HepG2 (cell line): ENCODE data around the gene RBBP6. TPM values are rescaled to one million over a fixed set of nuclear protein-coding genes. Genes with fewer than 3 reads are reported as not detected.

Experiments used
- ATAC-seq: fragments of 200-7000 bp; cut with Tn5 transposase; 3 replicates; pipeline ENCODE4 v1.9.1; 2020; ENCODE audit warnings: mild to moderate bottlenecking, moderate library complexity
- BruUV-seq: library from RNA; stranded (reverse); fragments of 400-500 nt; replicated peaks from 2 replicates; lab custom pipeline; 2021; lab: Mats Ljungman, UMichigan
- CTCF ChIA-PET: fragments of 300-600 bp; formaldehyde crosslinking; extraction: SDS; loops from one replicate; lab custom pipeline; 2021; ENCODE audit warnings: low total read pairs, inconsistent platforms, low intra/inter-chr PET ratio; lab: Yijun Ruan, JAX
- POLR2A ChIA-PET: fragments of 350-600 bp; sonication (Branson Sonifier 250); formaldehyde crosslinking; loops from one replicate; lab custom pipeline; 2020; ENCODE audit warnings: antibody characterized with exemption, inconsistent platforms; lab: Yijun Ruan, JAX
- DNase-seq: peaks from one replicate; pipeline ENCODE4 v3.0.0-alpha.2; 2015; ENCODE audit warnings: low spot score
- FAIRE-seq: peaks from 3 replicates; lab custom pipeline; 2011; peaks lifted over from hg19 to GRCh38; lab: Jason Lieb, UNC
- H2AFZ ChIP-seq: one replicate; pipeline ENCODE4 v1.6.1; 2011; ENCODE audit warnings: low read length, inconsistent platforms
- H3K27ac ChIP-seq: fragments of 300-600 bp; 3 replicates; pipeline ENCODE4 v1.8.0; 2011; ENCODE audit warnings: mixed run types, mild to moderate bottlenecking, mixed read lengths, low read length, inconsistent platforms; ENCODE audit not compliant: insufficient read depth; ENCODE audit errors: extremely low read length
- H3K27me3 ChIP-seq, 2 experiments: fragments of 200-600 bp in 1 of 2; 2 replicates in 1 of 2; 3 replicates in 1 of 2; pipeline versions ENCODE4 v1.6.0 to v1.8.0; 2011; ENCODE audit warnings: low read length in 2 of 2, mild to moderate bottlenecking in 2 of 2, moderate library complexity in 2 of 2, inconsistent platforms in 1 of 2; ENCODE audit not compliant: insufficient read depth in 2 of 2, control insufficient read depth in 1 of 2
- H3K36me3 ChIP-seq, 2 experiments: fragments of 200-600 bp in 1 of 2; replicated peaks in 1 of 2; 2 replicates in 1 of 2; 3 replicates in 1 of 2; pipeline versions ENCODE4 v1.5.1 to v1.8.0; 2011; ENCODE audit warnings: low read length in 2 of 2, inconsistent platforms in 1 of 2; ENCODE audit not compliant: insufficient read depth in 2 of 2, control insufficient read depth in 1 of 2
- H3K4me1 ChIP-seq: 2 replicates; pipeline ENCODE4 v1.5.1; 2012; ENCODE audit warnings: low read length, inconsistent platforms; ENCODE audit not compliant: insufficient read depth
- H3K4me2 ChIP-seq: 2 replicates; pipeline ENCODE4 v1.6.0; 2011; ENCODE audit warnings: low read depth, low read length, inconsistent platforms
- H3K4me3 ChIP-seq, 3 experiments: fragments of 200-600 bp in 1 of 3; sonication (generic), shearing (Covaris generic) in 1 of 3; replicated peaks in 1 of 3; 2 replicates each; pipeline ENCODE4 v1.5.1; 2011 to 2016; ENCODE audit warnings: low read length in 3 of 3, inconsistent platforms in 2 of 3, low read depth in 2 of 3, mild to moderate bottlenecking in 2 of 3, control low read depth in 1 of 3, mixed read lengths in 1 of 3; ENCODE audit not compliant: insufficient read depth in 1 of 3
- H3K79me2 ChIP-seq: one replicate; pipeline ENCODE4 v1.6.1; 2011; ENCODE audit warnings: low read length, inconsistent platforms; ENCODE audit not compliant: insufficient read depth
- H3K9ac ChIP-seq: 2 replicates; pipeline ENCODE4 v1.6.0; 2011; ENCODE audit warnings: mild to moderate bottlenecking, low read depth, low read length, inconsistent platforms; ENCODE audit not compliant: insufficient read depth
- H3K9me3 ChIP-seq: 2 replicates; pipeline ENCODE4 v1.5.1; 2012; ENCODE audit warnings: mild to moderate bottlenecking, low read length
- H4K20me1 ChIP-seq: 2 replicates; pipeline ENCODE4 v1.6.0; 2011; ENCODE audit warnings: inconsistent platforms, mild to moderate bottlenecking, low read length, moderate library complexity; ENCODE audit not compliant: insufficient read depth
- ASH2L ChIP-seq: fragments of 300-600, 200-600 bp; sonication (generic); IDR thresholded peaks from 2 replicates; pipeline ENCODE4 v1.7.0; 2017; ENCODE audit warnings: low read depth, mild to moderate bottlenecking, moderate library complexity, mixed read lengths, low read length; ENCODE audit not compliant: insufficient read length
- HIVEP1 ChIP-seq: sonication (generic); formaldehyde crosslinking; IDR thresholded peaks from 2 replicates; pipeline ENCODE4 v1.4.0; 2020; ENCODE audit warnings: mild to moderate bottlenecking, missing genetic modification reagents
- IKZF4 ChIP-seq: sonication (generic); formaldehyde crosslinking; IDR thresholded peaks from 2 replicates; pipeline ENCODE4 v1.5.1; 2020; ENCODE audit warnings: borderline replicate concordance, mild to moderate bottlenecking, low read depth, missing genetic modification reagents; ENCODE audit errors: not compliant biosample characterization
- KMT2A ChIP-seq: sonication (generic); formaldehyde crosslinking; IDR thresholded peaks from 2 replicates; pipeline ENCODE4 v1.4.0; 2020; ENCODE audit warnings: missing genetic modification reagents
- MAFF ChIP-seq: IDR thresholded peaks from 2 replicates; pipeline ENCODE4 v1.6.1; 2011; ENCODE audit warnings: low read depth, low read length, improper control_type of control experiment
- MAFK ChIP-seq, 2 experiments: IDR thresholded peaks in 1 of 2; conservative IDR thresholded peaks in 1 of 2; 2 replicates each; pipeline ENCODE4 v1.6.1; 2011; ENCODE audit warnings: improper control_type of control experiment in 2 of 2, low read length in 2 of 2
- MIER2 ChIP-seq: IDR thresholded peaks from 2 replicates; pipeline ENCODE4 v1.6.1; 2016; ENCODE audit warnings: missing biosample characterization, missing genetic modification reagents
- MTF1 ChIP-seq: sonication (generic); formaldehyde crosslinking; IDR thresholded peaks from 2 replicates; pipeline ENCODE4 v1.5.0; 2020; ENCODE audit warnings: missing genetic modification reagents
- NONO ChIP-seq, 2 experiments: fragments of 450-650 bp in 1 of 2; sonication (generic) in 1 of 2; formaldehyde crosslinking in 1 of 2; IDR thresholded peaks in 1 of 2; conservative IDR thresholded peaks in 1 of 2; 2 replicates each; pipeline versions ENCODE4 v1.6.1 to v1.8.0; 2017 to 2022; ENCODE audit warnings: mild to moderate bottlenecking in 1 of 2, missing genetic modification reagents in 1 of 2, moderate library complexity in 1 of 2
- PAF1 ChIP-seq: IDR thresholded peaks from 2 replicates; pipeline ENCODE4 v1.6.1; 2016; ENCODE audit warnings: missing genetic modification reagents, missing compliant biosample characterization
- RBAK ChIP-seq: sonication (generic); formaldehyde crosslinking; IDR thresholded peaks from 2 replicates; pipeline ENCODE4 v1.5.1; 2020; ENCODE audit warnings: mild to moderate bottlenecking, missing genetic modification reagents
- RBFOX2 ChIP-seq: fragments of 200-400 bp; formaldehyde crosslinking; IDR thresholded peaks from 2 replicates; pipeline ENCODE4 v1.6.1; 2017; ENCODE audit warnings: low read depth, mild to moderate bottlenecking, low read length
- REPIN1 ChIP-seq: sonication (generic); formaldehyde crosslinking; IDR thresholded peaks from 2 replicates; pipeline ENCODE4 v1.8.0; 2022; ENCODE audit warnings: missing genetic modification reagents, low read depth, mild to moderate bottlenecking, borderline replicate concordance
- SAP130 ChIP-seq: IDR thresholded peaks from 2 replicates; pipeline ENCODE4 v1.6.1; 2016; ENCODE audit warnings: low read depth
- TRIM24 ChIP-seq: sonication (generic); formaldehyde crosslinking; IDR thresholded peaks from 2 replicates; pipeline ENCODE4 v1.8.0; 2022; ENCODE audit warnings: mild to moderate bottlenecking, missing genetic modification reagents
- ZC3H13 ChIP-seq: sonication (generic); formaldehyde crosslinking; IDR thresholded peaks from 2 replicates; pipeline ENCODE4 v1.8.1; 2023; ENCODE audit warnings: mild to moderate bottlenecking, missing genetic modification reagents, moderate library complexity
- ZNF343 ChIP-seq: sonication (generic); formaldehyde crosslinking; IDR thresholded peaks from 2 replicates; pipeline ENCODE4 v1.4.0; 2020; ENCODE audit warnings: mild to moderate bottlenecking, missing genetic modification reagents
- ZNF451 ChIP-seq: sonication (generic); formaldehyde crosslinking; IDR thresholded peaks from 2 replicates; pipeline ENCODE4 v1.5.0; 2020; ENCODE audit warnings: mild to moderate bottlenecking, missing genetic modification reagents
- WGBS: methylation state at CpG from one replicate; pipeline ENCODE4 v1.1.6; 2017; ENCODE audit warnings: low lambda C conversion rate; 5-methylcytosine and 5-hydroxymethylcytosine counted together
- in situ Hi-C: cut with HindIII; loops from 2 replicates; pipeline ENCODE4 v1.10.0; 2017; ENCODE audit warnings: low pct_unique_long_range_greater_than_20kb; ENCODE audit not compliant: extremely low pct_ligation_motif_present
- intact Hi-C: fragments of 100-400 bp; cut with micrococcal nuclease; formaldehyde crosslinking; loops from one replicate; pipeline ENCODE4 v1.10.0; 2022; ENCODE audit not compliant: unreplicated experiment
- polyA plus RNA-seq, 8 experiments: library from polyadenylated mRNA; depleted of rRNA in 3 of 8; stranded (reverse) in 7 of 8; unstranded in 1 of 8; fragments of >200 nt; fragmentation: Illumina TruSeq in 4 of 8; extraction: Trizol in 4 of 8; gene quantifications; 2 replicates each; pipeline versions ENCODE4 v1.2.1 to v1.2.3, GENCODE V29; 2011 to 2016; ENCODE audit warnings: low read depth in 4 of 8, missing spikeins in 1 of 8, mixed read lengths in 1 of 8; ENCODE audit not compliant: insufficient read depth in 1 of 8
- total RNA-seq, 5 experiments: library from RNA; depleted of rRNA; stranded (reverse); fragments of >200 nt; fragmentation: Illumina TruSeq; extraction: Trizol; gene quantifications; 2 replicates each; pipeline ENCODE4 v1.2.3, GENCODE V29; 2016; ENCODE audit warnings: low read depth in 1 of 5
- TF ChIP-seq, protein P1 (sequence below): sonication (generic); formaldehyde crosslinking; IDR thresholded peaks from 2 replicates; pipeline ENCODE4 v1.5.1; 2020; ENCODE audit warnings: mild to moderate bottlenecking, missing genetic modification reagents
- TF ChIP-seq, protein P2 (sequence below): sonication (generic); formaldehyde crosslinking; IDR thresholded peaks from 2 replicates; pipeline ENCODE4 v1.5.1; 2020; ENCODE audit warnings: mild to moderate bottlenecking, missing genetic modification reagents, moderate library complexity
- TF ChIP-seq, protein P3 (sequence below): IDR thresholded peaks from 2 replicates; pipeline ENCODE4 v1.6.1; 2016; ENCODE audit warnings: missing biosample characterization, missing genetic modification reagents, low read depth

The RBBP6 gene
- total and polyA plus RNA-seq, 2 of the 13 experiments (the other 11 are each of a cell fraction or from before 2014, with no cell fraction given): 37.1 to 70.9 TPM

GRCh38 chr16:24572069-24572468 lies 32.7 kb downstream of the RBBP6 start:
- H3K27me3 ChIP-seq: no peaks in the 10 kb centered on the region
- in situ Hi-C loops: no loop called here
- POLR2A ChIA-PET: no interaction called here
- intact Hi-C loops: no loop called here
- WGBS: 99% methylated on average over 2 of the region's 2 CpGs
- FAIRE-seq (no peak), ATAC-seq (peak; percentile 28; the same call in 1 of the 3 replicates), DNase-seq (no peak)
- BruUV-seq: no TSS peak
- H3K4me3 ChIP-seq: no peak overlapping the region
- H4K20me1 ChIP-seq: no peaks in the 10 kb centered on the region
- no peaks in the 10 kb centered on the region for H3K4me1 ChIP-seq
- H3K4me2 ChIP-seq: no peak overlapping the region
- CTCF ChIA-PET: no interaction called here
- no peaks in the 10 kb centered on the region for H3K9me3 ChIP-seq
- peaks cover 22 to 50% of the 10 kb centered on the region in 2 experiments for H3K36me3 ChIP-seq
- no peak overlapping the region for H3K9ac ChIP-seq
- H3K27ac ChIP-seq: no peak overlapping the region
- no peak overlapping the region for H2AFZ ChIP-seq
- TF ChIP-seq ZC3H13 (no peak), ZNF451 (CRISPR knock-in tag) (no peak), MIER2 (CRISPR knock-in tag) (no peak), PAF1 (CRISPR knock-in tag) (no peak), MTF1 (CRISPR knock-in tag) (no peak), ASH2L (no peak), MAFK (conservative IDR thresholded peaks at IDR 0.05 in 1 of 2, IDR thresholded peaks at IDR 0.05 in 1 of 2; ENCODE audit: low read length in 2 of 2) (peak; percentile 50 to 70; a peak in 3 of 4 replicates), RBFOX2 (no peak), RBAK (CRISPR knock-in tag) (no peak), SAP130 (no peak), MAFF (peak; percentile 43; the same call in 1 of the 2 replicates), ZNF343 (CRISPR knock-in tag) (no peak), HIVEP1 (CRISPR knock-in tag) (no peak), IKZF4 (CRISPR knock-in tag) (no peak), REPIN1 (no peak), KMT2A (no peak), NONO (IDR thresholded peaks at IDR 0.05) (0 out of 2 replicates have a peak, but pooled peaks have one; percentile 83), NONO (CRISPR knock-in tag; conservative IDR thresholded peaks at IDR 0.05) (no peak), TRIM24 (CRISPR knock-in tag) (no peak)
- TF ChIP-seq, protein P1, sequence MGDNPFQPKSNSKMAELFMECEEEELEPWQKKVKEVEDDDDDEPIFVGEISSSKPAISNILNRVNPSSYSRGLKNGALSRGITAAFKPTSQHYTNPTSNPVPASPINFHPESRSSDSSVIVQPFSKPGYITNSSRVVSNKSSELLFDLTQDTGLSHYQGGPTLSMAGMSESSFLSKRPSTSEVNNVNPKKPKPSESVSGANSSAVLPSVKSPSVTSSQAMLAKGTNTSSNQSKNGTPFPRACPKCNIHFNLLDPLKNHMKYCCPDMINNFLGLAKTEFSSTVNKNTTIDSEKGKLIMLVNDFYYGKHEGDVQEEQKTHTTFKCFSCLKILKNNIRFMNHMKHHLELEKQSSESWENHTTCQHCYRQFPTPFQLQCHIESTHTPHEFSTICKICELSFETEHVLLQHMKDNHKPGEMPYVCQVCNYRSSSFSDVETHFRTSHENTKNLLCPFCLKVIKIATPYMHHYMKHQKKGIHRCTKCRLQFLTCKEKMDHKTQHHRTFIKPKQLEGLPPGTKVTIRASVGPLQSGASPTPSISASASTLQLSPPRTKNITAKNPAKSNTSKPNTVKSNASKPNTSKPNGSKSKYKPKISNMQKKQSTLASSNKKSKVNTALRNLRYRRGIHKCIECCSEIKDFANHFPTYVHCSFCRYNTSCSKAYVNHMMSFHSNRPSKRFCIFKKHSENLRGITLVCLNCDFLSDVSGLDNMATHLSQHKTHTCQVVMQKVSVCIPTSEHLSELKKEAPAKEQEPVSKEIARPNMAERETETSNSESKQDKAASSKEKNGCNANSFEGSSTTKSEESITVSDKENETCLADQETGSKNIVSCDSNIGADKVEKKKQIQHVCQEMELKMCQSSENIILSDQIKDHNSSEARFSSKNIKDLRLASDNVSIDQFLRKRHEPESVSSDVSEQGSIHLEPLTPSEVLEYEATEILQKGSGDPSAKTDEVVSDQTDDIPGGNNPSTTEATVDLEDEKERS: no peak
- TF ChIP-seq, protein P2, sequence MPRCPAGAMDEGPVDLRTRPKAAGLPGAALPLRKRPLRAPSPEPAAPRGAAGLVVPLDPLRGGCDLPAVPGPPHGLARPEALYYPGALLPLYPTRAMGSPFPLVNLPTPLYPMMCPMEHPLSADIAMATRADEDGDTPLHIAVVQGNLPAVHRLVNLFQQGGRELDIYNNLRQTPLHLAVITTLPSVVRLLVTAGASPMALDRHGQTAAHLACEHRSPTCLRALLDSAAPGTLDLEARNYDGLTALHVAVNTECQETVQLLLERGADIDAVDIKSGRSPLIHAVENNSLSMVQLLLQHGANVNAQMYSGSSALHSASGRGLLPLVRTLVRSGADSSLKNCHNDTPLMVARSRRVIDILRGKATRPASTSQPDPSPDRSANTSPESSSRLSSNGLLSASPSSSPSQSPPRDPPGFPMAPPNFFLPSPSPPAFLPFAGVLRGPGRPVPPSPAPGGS (CRISPR knock-in tag): no peak
- TF ChIP-seq, protein P3, sequence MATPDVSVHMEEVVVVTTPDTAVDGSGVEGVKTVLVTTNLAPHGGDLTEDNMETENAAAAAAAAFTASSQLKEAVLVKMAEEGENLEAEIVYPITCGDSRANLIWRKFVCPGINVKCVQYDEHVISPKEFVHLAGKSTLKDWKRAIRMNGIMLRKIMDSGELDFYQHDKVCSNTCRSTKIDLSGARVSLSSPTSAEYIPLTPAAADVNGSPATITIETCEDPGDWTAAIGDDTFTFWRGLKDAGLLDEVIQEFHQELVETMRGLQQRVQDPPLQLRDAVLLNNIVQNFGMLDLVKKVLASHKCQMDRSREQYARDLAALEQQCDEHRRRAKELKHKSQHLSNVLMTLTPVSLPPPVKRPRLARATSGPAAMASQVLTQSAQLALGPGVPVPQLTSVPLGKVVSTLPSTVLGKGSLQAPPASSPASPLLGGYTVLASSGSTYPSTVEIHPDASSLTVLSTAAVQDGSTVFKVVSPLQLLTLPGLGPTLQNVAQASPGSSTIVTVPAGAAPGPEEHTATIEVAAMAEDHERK (CRISPR knock-in tag): no peak
- no peaks in the 10 kb centered on the region for H3K79me2 ChIP-seq
